Measurements from ENCODE around the gene SCYGR7.

- TF ChIP-seq POLR2H (tag; IDR thresholded peaks at IDR 0.05; ENCODE audit: low read depth) = no peak
- no peak for TF ChIP-seq TFE3 (CRISPR knock-in tag; IDR thresholded peaks at IDR 0.05)
- no peak for TF ChIP-seq STAT5A (IDR thresholded peaks at IDR 0.05; ENCODE audit: borderline replicate concordance, low read length)
These were observed 46.0 kb downstream of the SCYGR7 start for GRCh38 chr2:227774011-227774624.
